Esophagus mucosa (tissue), 1 donor: ENCODE data around the gene SIK1. TPM values are rescaled to one million over a fixed set of nuclear protein-coding genes. Genes with fewer than 3 reads are reported as not detected.
"Not testable (repeated sequence)": the region's sequence is repeated elsewhere in the genome, so short reads cannot be mapped to it uniquely, and the experiment has no call there.

ENCODE experiments used
- ATAC-seq: fragments of 200-7000 bp; cut with Tn5 transposase; one replicate; pipeline ENCODE4 v1.9.1; 2020
- total RNA-seq: library from RNA; stranded (reverse); gene quantifications from one replicate; pipeline ENCODE4 v1.2.4, GENCODE V29; 2023
- donor health status: DM: yes; HTN: yes; CAD: no.

Gene SIK1
- total RNA-seq, 1 donor from 2014 or later = 16.5 TPM

- not testable (repeated sequence) for ATAC-seq
These were observed 43.6 kb downstream of the SIK1 start for GRCh38 chr21:43383351-43383750.

GRCh38 chr21:43382902-43383301 lies 44.0 kb downstream of the SIK1 start:
- ATAC-seq = not testable (repeated sequence)

GRCh38 chr21:43380852-43381533 lies 45.9 kb downstream of the SIK1 start:
- ATAC-seq = not testable (repeated sequence)

GRCh38 chr21:43380337-43380736 lies 46.6 kb downstream of the SIK1 start:
- not testable (repeated sequence) for ATAC-seq

GRCh38 chr21:43379626-43380122 lies 47.3 kb downstream of the SIK1 start:
- ATAC-seq = not testable (repeated sequence)

- ATAC-seq = peak; percentile 25
These were observed 50.5 kb downstream of the SIK1 start for GRCh38 chr21:43376478-43376882.

GRCh38 chr21:43375837-43376477 lies 51.0 kb downstream of the SIK1 start:
- no peak for ATAC-seq

GRCh38 chr21:43375006-43375836 lies 51.7 kb downstream of the SIK1 start:
- no peak for ATAC-seq

GRCh38 chr21:43374228-43374885 lies 52.6 kb downstream of the SIK1 start:
- no peak for ATAC-seq

- ATAC-seq = no peak
These were observed 53.3 kb downstream of the SIK1 start for GRCh38 chr21:43373362-43374227.

- ATAC-seq = peak; percentile 71
These were observed 54.1 kb downstream of the SIK1 start for GRCh38 chr21:43372663-43373361.

GRCh38 chr21:43371786-43372185 lies 55.1 kb downstream of the SIK1 start:
- no peak for ATAC-seq

GRCh38 chr21:43370888-43371570 lies 55.9 kb downstream of the SIK1 start:
- ATAC-seq = peak; percentile 44

- ATAC-seq = peak; percentile 45
These were observed 56.8 kb downstream of the SIK1 start for GRCh38 chr21:43370091-43370658.

GRCh38 chr21:43369596-43370090 lies 57.3 kb downstream of the SIK1 start:
- no peak for ATAC-seq

GRCh38 chr21:43369124-43369523 lies 57.8 kb downstream of the SIK1 start:
- ATAC-seq = peak; percentile 21

GRCh38 chr21:43368685-43369084 lies 58.2 kb downstream of the SIK1 start:
- ATAC-seq = no peak

GRCh38 chr21:43367859-43368258 lies 59.1 kb downstream of the SIK1 start:
- no peak for ATAC-seq

GRCh38 chr21:43367296-43367695 lies 59.6 kb downstream of the SIK1 start:
- no peak for ATAC-seq

GRCh38 chr21:43366656-43367055 lies 60.3 kb downstream of the SIK1 start:
- no peak for ATAC-seq
